IPS-15b (cell line): Measurements from ENCODE around the gene RAPGEF1.

Experiments
- H3K27me3 ChIP-seq: one replicate; pipeline ENCODE4 v1.6.1; 2013; ENCODE audit warnings: low read length; ENCODE audit not compliant: control insufficient read depth, insufficient read depth
- H3K36me3 ChIP-seq: one replicate; pipeline ENCODE4 v1.6.1; 2013; ENCODE audit warnings: low read length; ENCODE audit not compliant: control insufficient read depth, insufficient read depth
- H3K4me1 ChIP-seq: one replicate; pipeline ENCODE4 v1.6.1; 2013; ENCODE audit warnings: mild to moderate bottlenecking, low read length; ENCODE audit not compliant: control insufficient read depth, insufficient read depth
- H3K4me3 ChIP-seq: one replicate; pipeline ENCODE4 v1.5.1; 2013; ENCODE audit warnings: low read depth, low read length
- H3K9ac ChIP-seq: one replicate; pipeline ENCODE4 v1.6.1; 2013; ENCODE audit warnings: low read depth, mild to moderate bottlenecking, low read length
- H3K9me3 ChIP-seq: one replicate; pipeline ENCODE4 v1.6.1; 2013; ENCODE audit warnings: mild to moderate bottlenecking, low read length; ENCODE audit not compliant: control insufficient read depth, insufficient read depth

The RAPGEF1 gene

GRCh38 chr9:131620764-131621520 is 118.9 kb downstream of the RAPGEF1 start:
- Histone ChIP-seq H3K9me3 (no peaks in the 10 kb centered on the region), H3K9ac (no peak overlapping the region), H3K4me1 (no peaks in the 10 kb centered on the region), H3K27me3 (no peaks in the 10 kb centered on the region), H3K4me3 (no peak overlapping the region), H3K36me3 (peaks cover 33% of the 10 kb centered on the region)

DNA sequence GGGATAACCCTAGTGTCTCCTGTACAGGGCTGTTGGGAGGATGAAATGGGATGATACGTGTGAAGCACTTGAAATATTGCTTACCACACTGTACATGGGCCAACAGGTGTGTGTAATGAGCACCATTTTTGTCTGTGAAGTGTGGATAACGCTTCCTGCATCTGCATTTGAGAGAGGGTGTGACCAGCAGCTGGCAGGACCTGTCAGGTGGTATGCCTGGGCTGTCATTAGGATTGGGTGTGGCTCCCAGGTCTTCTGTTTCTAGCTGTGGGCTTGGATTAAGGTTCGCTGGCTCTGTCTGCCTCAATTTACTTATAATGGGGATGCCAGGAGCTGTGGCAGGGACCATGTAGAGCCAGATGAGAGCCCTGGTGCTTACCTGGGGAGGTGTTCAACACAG is 120.2 kb downstream of the RAPGEF1 start:
- Histone ChIP-seq H3K27me3 (no peaks in the 10 kb centered on the region), H3K36me3 (peaks cover 31% of the 10 kb centered on the region), H3K9ac (no peak overlapping the region), H3K4me3 (no peak overlapping the region), H3K4me1 (no peaks in the 10 kb centered on the region), H3K9me3 (no peaks in the 10 kb centered on the region)

GRCh38 chr9:131618785-131619184 is 121.1 kb downstream of the RAPGEF1 start:
- Histone ChIP-seq H3K9me3 (no peaks in the 10 kb centered on the region), H3K9ac (no peak overlapping the region), H3K4me1 (no peaks in the 10 kb centered on the region)

GRCh38 chr9:131618071-131618479 is 121.8 kb downstream of the RAPGEF1 start:
- H3K4me1 ChIP-seq, result no peaks in the 10 kb centered on the region
- no peak overlapping the region for H3K4me3 ChIP-seq
- H3K36me3 ChIP-seq, result peaks cover 28% of the 10 kb centered on the region
- no peaks in the 10 kb centered on the region for H3K9me3 ChIP-seq
- no peak overlapping the region for H3K9ac ChIP-seq
- no peaks in the 10 kb centered on the region for H3K27me3 ChIP-seq

More at GRCh38 chr9:131618785-131619184, 121.1 kb downstream of the RAPGEF1 start:
- Histone ChIP-seq H3K27me3 (no peaks in the 10 kb centered on the region), H3K4me3 (no peak overlapping the region), H3K36me3 (peaks cover 29% of the 10 kb centered on the region)

- no peaks in the 10 kb centered on the region for H3K27me3 ChIP-seq
- peaks cover 25% of the 10 kb centered on the region for H3K36me3 ChIP-seq
- H3K9ac ChIP-seq, result no peak overlapping the region
- H3K4me1 ChIP-seq, result no peaks in the 10 kb centered on the region
- no peaks in the 10 kb centered on the region for H3K9me3 ChIP-seq
- H3K4me3 ChIP-seq, result no peak overlapping the region
These were observed 122.3 kb downstream of the RAPGEF1 start for GRCh38 chr9:131617611-131618010.

DNA sequence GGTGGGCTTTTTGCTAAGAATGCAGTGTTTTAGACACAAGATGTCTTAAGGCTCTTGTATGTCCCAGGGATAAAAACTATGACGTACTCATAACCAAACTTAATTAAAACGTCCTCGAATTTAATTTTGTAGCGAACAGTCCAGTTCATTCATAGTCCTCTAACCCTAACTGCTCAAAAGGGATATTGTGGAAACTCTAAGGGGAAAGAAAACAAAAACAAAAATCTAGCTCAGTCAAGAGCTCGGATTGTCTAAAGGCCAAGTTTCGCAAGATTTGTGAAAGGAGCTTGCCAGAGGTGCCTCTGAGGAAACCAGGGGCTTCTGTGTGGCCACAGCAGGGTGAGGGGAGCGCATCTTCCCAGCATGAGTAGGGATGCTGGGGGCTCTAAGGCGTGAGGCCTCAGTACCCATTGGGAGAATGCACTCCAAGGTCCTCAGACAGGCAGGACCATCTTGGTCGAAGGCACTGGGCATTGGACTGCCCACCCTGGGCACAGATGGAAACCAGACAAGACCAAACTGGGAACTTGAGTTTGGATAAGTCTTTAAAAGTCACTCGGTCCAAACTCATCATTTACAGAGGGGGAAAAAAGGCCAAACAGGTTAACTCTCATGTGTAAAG is 122.8 kb downstream of the RAPGEF1 start:
- no peak overlapping the region for H3K4me3 ChIP-seq
- no peaks in the 10 kb centered on the region for H3K4me1 ChIP-seq
- H3K27me3 ChIP-seq, result no peaks in the 10 kb centered on the region
- H3K9me3 ChIP-seq, result no peaks in the 10 kb centered on the region
- no peak overlapping the region for H3K9ac ChIP-seq
- H3K36me3 ChIP-seq, result peaks cover 25% of the 10 kb centered on the region

DNA sequence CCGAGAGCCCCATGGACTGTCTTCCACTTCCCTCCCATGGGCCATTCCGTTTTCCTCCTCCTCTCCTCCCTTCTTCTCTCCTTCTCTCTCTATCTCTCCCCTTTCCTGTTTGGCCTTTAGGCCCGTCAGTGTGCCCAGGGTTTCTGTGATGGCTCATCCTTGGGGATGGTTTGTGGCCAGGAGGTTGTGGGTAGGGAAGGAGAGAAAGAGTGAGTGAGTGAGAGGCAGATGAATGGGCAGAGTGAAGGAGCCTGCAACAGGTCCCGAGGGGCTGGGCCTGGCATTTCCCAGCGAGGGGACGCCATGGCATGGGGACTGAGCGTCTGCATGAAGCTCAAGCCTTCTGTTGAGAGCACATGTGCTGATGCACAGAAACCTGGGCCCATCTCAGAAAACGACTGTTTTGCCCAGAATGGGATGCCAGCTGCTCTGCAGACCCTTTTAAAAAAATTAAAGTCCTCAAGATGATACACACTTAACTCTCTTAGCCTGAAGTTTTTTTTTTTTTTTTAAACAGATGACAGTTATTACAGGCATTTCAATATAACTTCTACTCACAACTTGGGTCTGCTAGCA is 125.4 kb downstream of the RAPGEF1 start:
- no peaks in the 10 kb centered on the region for H3K27me3 ChIP-seq
- H3K9me3 ChIP-seq, result no peaks in the 10 kb centered on the region
- no peak overlapping the region for H3K9ac ChIP-seq
- no peak overlapping the region for H3K4me3 ChIP-seq
- no peaks in the 10 kb centered on the region for H3K4me1 ChIP-seq
- H3K36me3 ChIP-seq, result peaks cover 11% of the 10 kb centered on the region

DNA sequence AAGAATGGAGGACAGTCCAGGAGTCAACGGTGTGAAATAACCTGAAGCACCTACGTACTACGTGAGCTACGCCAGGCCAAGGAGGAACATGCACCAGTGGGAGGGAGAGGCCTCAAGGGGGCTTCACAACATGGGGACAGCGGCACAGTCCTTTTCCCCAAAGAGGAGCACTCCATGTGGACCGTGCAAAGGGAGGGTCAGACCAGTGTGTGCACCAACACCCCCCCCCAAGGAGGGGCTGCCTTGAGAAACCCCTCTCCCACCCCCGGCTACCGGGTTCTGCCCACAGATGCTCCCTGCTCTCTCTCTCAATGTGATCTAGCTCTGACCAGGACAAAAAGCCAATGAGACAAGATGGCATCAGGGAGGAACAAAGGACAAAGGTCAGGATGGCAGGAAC is 126.0 kb downstream of the RAPGEF1 start:
- Histone ChIP-seq H3K9ac (no peak overlapping the region), H3K4me1 (no peaks in the 10 kb centered on the region), H3K27me3 (no peaks in the 10 kb centered on the region), H3K4me3 (no peak overlapping the region), H3K9me3 (no peaks in the 10 kb centered on the region), H3K36me3 (peaks cover 11% of the 10 kb centered on the region)

GRCh38 chr9:131612851-131613250 is 127.0 kb downstream of the RAPGEF1 start:
- Histone ChIP-seq H3K4me3 (no peak overlapping the region), H3K4me1 (peaks cover 7% of the 10 kb centered on the region), H3K27me3 (no peaks in the 10 kb centered on the region), H3K9ac (no peak overlapping the region), H3K9me3 (no peaks in the 10 kb centered on the region), H3K36me3 (peaks cover 4% of the 10 kb centered on the region)

DNA sequence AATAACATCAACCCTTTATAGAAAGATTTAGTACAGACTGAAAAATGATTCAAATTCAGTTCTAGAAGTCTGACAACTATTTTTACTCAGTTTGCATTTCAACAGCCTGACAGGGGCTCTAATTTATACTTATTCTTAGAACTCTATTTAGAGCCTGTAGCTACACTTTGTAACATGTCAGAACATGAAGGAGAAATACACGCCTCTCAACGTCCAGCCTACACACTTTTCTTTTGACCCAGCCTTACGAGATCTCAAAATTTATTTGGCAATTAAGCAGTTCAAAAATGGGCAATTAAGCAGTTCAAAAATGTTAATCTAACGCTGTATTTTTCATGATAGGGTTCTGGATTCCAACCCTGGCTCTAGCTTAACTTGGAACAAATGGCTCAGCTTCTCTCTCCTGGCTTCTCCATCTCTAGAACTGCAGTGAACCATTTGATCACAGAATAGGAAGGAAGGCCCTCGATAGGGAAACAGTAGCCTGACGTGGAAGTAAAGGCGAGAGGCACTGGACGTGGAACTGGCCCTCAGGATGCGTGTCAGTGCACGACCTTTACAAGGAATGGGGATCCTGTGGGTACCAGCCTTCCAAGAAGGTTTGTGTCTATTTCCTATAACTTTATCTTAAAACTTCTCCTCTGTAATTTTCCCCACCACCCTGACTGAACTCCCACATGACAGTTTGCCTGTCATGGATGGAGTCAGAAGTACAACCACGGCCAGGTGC is 128.1 kb downstream of the RAPGEF1 start:
- no peaks in the 10 kb centered on the region for H3K27me3 ChIP-seq
- peaks cover 4% of the 10 kb centered on the region for H3K36me3 ChIP-seq
- no peaks in the 10 kb centered on the region for H3K9me3 ChIP-seq
- peaks cover 11% of the 10 kb centered on the region for H3K4me1 ChIP-seq
- H3K4me3 ChIP-seq, result no peak overlapping the region
- H3K9ac ChIP-seq, result no peak overlapping the region

DNA sequence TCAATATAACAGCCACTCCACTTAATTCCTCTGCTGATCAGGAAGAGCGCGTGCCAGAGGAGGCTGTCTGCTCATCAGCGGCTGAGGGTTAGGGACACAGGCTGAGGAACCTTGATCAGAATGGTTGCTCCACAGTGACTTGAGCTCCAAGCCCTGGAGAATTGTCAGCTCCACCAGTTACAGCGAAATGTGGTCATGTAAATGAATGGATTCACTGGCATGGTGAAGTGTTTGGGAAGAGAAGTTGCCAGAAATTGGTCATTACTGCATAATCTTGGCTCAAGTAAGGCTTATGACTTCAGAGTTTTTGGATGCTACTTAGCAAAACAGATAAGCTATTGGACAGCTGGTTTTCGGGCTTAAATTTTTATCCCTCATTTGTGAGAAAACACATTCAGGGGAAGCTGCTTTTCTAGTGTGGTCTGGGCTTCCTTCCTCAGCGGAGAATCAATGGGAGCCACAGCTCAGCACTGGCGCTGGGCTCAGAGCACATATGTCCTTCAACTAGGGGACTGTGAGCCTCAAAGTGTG is 129.6 kb downstream of the RAPGEF1 start:
- no peak overlapping the region for H3K9ac ChIP-seq
- H3K9me3 ChIP-seq, result no peaks in the 10 kb centered on the region
- peaks cover 11% of the 10 kb centered on the region for H3K4me1 ChIP-seq
- H3K27me3 ChIP-seq, result no peaks in the 10 kb centered on the region
- peaks cover 2% of the 10 kb centered on the region for H3K36me3 ChIP-seq
- no peak overlapping the region for H3K4me3 ChIP-seq
